Measurements from ENCODE around the gene NES. TPM values are rescaled to one million over a fixed set of nuclear protein-coding genes. Genes with fewer than 3 reads are reported as not detected.

Gene NES
- total and polyA plus RNA-seq, 2 of the 8 experiments (the other 6 are each of a cell fraction or from before 2014, with no cell fraction given): 13.3 to 135 TPM

DNA sequence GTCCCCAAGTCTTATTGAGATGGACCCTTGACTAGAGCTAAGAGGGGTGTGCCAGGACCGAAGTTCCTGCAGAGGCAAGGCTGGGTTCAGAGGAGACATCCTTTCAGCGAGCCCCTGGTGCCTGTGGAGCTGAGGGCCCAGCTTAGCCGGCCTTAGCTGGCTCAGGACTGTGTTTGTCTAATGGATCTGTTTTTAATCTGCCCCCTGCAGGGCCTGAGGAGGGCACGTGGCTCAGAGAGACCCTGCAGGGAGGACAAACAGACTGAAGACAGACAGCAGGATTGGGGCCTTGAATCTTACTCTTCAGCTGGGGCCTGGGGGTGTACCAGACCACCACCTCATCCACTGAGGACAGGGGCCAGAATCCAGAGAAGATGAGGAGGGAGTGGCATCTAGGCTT is 26.5 kb upstream of the NES start (continued):
- TF ChIP-seq GTF2F1 (IDR thresholded peaks at IDR 0.05; ENCODE audit: borderline replicate concordance, low read depth, low read length): no peak
- no peak for TF ChIP-seq KDM5A (IDR thresholded peaks at IDR 0.05; ENCODE audit: low read length)
- TF ChIP-seq, protein P1, sequence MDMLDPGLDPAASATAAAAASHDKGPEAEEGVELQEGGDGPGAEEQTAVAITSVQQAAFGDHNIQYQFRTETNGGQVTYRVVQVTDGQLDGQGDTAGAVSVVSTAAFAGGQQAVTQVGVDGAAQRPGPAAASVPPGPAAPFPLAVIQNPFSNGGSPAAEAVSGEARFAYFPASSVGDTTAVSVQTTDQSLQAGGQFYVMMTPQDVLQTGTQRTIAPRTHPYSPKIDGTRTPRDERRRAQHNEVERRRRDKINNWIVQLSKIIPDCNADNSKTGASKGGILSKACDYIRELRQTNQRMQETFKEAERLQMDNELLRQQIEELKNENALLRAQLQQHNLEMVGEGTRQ (IDR thresholded peaks at IDR 0.05; ENCODE audit: low read length): peak; percentile 30; the same call in 1 of the 2 replicates
- no peak for TF ChIP-seq TAF1 (IDR thresholded peaks at IDR 0.05; ENCODE audit: low read depth, low read length)
- TF ChIP-seq, protein P2, sequence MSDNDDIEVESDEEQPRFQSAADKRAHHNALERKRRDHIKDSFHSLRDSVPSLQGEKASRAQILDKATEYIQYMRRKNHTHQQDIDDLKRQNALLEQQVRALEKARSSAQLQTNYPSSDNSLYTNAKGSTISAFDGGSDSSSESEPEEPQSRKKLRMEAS (IDR thresholded peaks at IDR 0.05): peak; percentile 74
- no peak for TF ChIP-seq TEAD4 (IDR thresholded peaks at IDR 0.05; ENCODE audit: low read depth, low read length)
- TF ChIP-seq CTBP2 (IDR thresholded peaks at IDR 0.05; ENCODE audit: borderline replicate concordance, insufficient read depth, insufficient read length, low read length): no peak
- no peak for TF ChIP-seq MAFK (IDR thresholded peaks at IDR 0.05; ENCODE audit: low read depth, low read length)
- no peak for TF ChIP-seq HDAC6 (IDR thresholded peaks at IDR 0.05; ENCODE audit: low read depth, low read length)
- TF ChIP-seq ATF3 (IDR thresholded peaks at IDR 0.05; ENCODE audit: insufficient read depth, low read depth, low read length): no peak
- TF ChIP-seq POU5F1 (IDR thresholded peaks at IDR 0.05; ENCODE audit: low read depth, low read length): no peak
- no peak for TF ChIP-seq RFX5 (IDR thresholded peaks at IDR 0.05; ENCODE audit: borderline replicate concordance, low read depth, low read length)
- no peak for TF ChIP-seq JUND (IDR thresholded peaks at IDR 0.05; ENCODE audit: low read length)
- no peak for TF ChIP-seq SP4 (IDR thresholded peaks at IDR 0.05; ENCODE audit: low read length)
- TF ChIP-seq E2F6 (IDR thresholded peaks at IDR 0.05): peak; percentile 33; the same call in 1 of the 2 replicates
- no peak for TF ChIP-seq BCL11A (IDR thresholded peaks at IDR 0.05; ENCODE audit: low read depth in 2 of 2, low read length in 2 of 2)
